HCT116 (cell line): Measurements from ENCODE around the gene HPCAL1. TPM values are rescaled to one million over a fixed set of nuclear protein-coding genes. Genes with fewer than 3 reads are reported as not detected.
"Not testable (repeated sequence)": the region's sequence is repeated elsewhere in the genome, so short reads cannot be mapped to it uniquely, and the experiment has no call there.

Experiments
- ATAC-seq: fragments of 200-7000 bp; cut with Tn5 transposase; 2 replicates; pipeline ENCODE4 v1.9.1; 2020; ENCODE audit warnings: mild to moderate bottlenecking, moderate library complexity
- BruUV-seq: library from RNA; stranded (reverse); fragments of 400-500 nt; replicated peaks from 2 replicates; lab custom pipeline; 2021; lab: Mats Ljungman, UMichigan
- CTCF ChIA-PET: fragments of 300-600 bp; sonication (Branson Sonifier 250); formaldehyde crosslinking; loops from one replicate; lab custom pipeline; 2021; ENCODE audit warnings: antibody characterized with exemption; lab: Charles Lee
- POLR2A ChIA-PET: fragments of 300-600, 350-600 bp; sonication (Branson Sonifier 250); formaldehyde crosslinking; loops from one replicate; lab custom pipeline; 2021; ENCODE audit warnings: antibody characterized with exemption; lab: Charles Lee
- RAD21 ChIA-PET, 2 experiments: fragments of 300-600 bp; sonication (Branson Sonifier 250); formaldehyde crosslinking; loops; one replicate each; lab custom pipeline; 2023; ENCODE audit warnings: low total read pairs in 2 of 2; ENCODE audit not compliant: uncharacterized antibody in 2 of 2, unreplicated experiment in 2 of 2, low non-redundant PET in 1 of 2; lab: Charles Lee
- DNase-seq: peaks from one replicate; pipeline ENCODE4 v3.0.0-alpha.2; 2010; ENCODE audit warnings: low read depth, low spot score
- H2AFZ ChIP-seq: fragments of 200-600 bp; shearing (Covaris generic), sonication (generic); 2 replicates; pipeline ENCODE4 v1.6.1; 2017; ENCODE audit warnings: low read depth, mixed run types, mixed read lengths, antibody characterized with exemption, low read length; ENCODE audit not compliant: poor library complexity, severe bottlenecking
- H3K27ac ChIP-seq: 2 replicates; pipeline ENCODE4 v1.5.1; 2012; ENCODE audit warnings: low read depth, low read length
- H3K27me3 ChIP-seq: fragments of 200-600 bp; sonication (generic); 2 replicates; pipeline ENCODE4 v1.6.1; 2016; ENCODE audit warnings: mixed run types, low read length, mixed read lengths; ENCODE audit not compliant: insufficient read depth
- H3K36me3 ChIP-seq, 2 experiments: fragments of 200-500 bp in 1 of 2; fragments of 200-600 bp in 1 of 2; sonication (Bioruptor generic) in 1 of 2; sonication (generic) in 1 of 2; 2 replicates each; pipeline versions ENCODE4 v1.5.1 to v1.6.1; 2014 to 2016; ENCODE audit warnings: low read length in 2 of 2, inconsistent platforms in 1 of 2, mixed read lengths in 1 of 2, mixed run types in 1 of 2; ENCODE audit not compliant: insufficient read depth in 2 of 2, control insufficient read depth in 1 of 2
- H3K4me1 ChIP-seq, 2 experiments: fragments of 200-600 bp in 1 of 2; sonication (generic) in 1 of 2; 2 replicates each; pipeline versions ENCODE4 v1.5.1 to v1.6.1; 2012 to 2017; ENCODE audit warnings: low read length in 2 of 2, inconsistent platforms in 1 of 2, mild to moderate bottlenecking in 1 of 2, mixed read lengths in 1 of 2, mixed run types in 1 of 2, moderate library complexity in 1 of 2; ENCODE audit not compliant: insufficient read depth in 2 of 2, control insufficient read depth in 1 of 2
- H3K4me2 ChIP-seq: fragments of 200-600 bp; sonication (generic); 2 replicates; pipeline ENCODE4 v1.6.1; 2017; ENCODE audit warnings: mixed run types, low read length, mixed read lengths
- H3K4me3 ChIP-seq, 2 experiments: fragments of 200-600 bp in 1 of 2; sonication (generic) in 1 of 2; replicated peaks in 1 of 2; 2 replicates each; pipeline ENCODE4 v1.5.1; 2011 to 2016; ENCODE audit warnings: low read length in 2 of 2, control low read depth in 1 of 2, low read depth in 1 of 2, mild to moderate bottlenecking in 1 of 2, mixed read lengths in 1 of 2, mixed run types in 1 of 2
- H3K79me2 ChIP-seq: fragments of 200-600 bp; sonication (generic); 2 replicates; pipeline ENCODE4 v1.6.1; 2017; ENCODE audit warnings: mild to moderate bottlenecking, mixed run types, low read length, moderate library complexity, mixed read lengths; ENCODE audit not compliant: insufficient read depth
- H3K9ac ChIP-seq: fragments of 200-600 bp; sonication (generic); 2 replicates; pipeline ENCODE4 v1.6.1; 2016; ENCODE audit warnings: low read length, mixed read lengths
- H3K9me2 ChIP-seq: fragments of 200-600 bp; sonication (generic), shearing (Covaris generic); 2 replicates; pipeline ENCODE4 v1.6.1; 2017; ENCODE audit warnings: mixed run types, mild to moderate bottlenecking, moderate library complexity; ENCODE audit not compliant: insufficient read depth
- H3K9me3 ChIP-seq, 2 experiments: fragments of 200-500 bp in 1 of 2; fragments of 200-600 bp in 1 of 2; sonication (Bioruptor generic) in 1 of 2; sonication (generic) in 1 of 2; 2 replicates each; pipeline ENCODE4 v1.6.1; 2014 to 2017; ENCODE audit warnings: low read length in 2 of 2, mixed read lengths in 2 of 2, inconsistent platforms in 1 of 2, low read depth in 1 of 2, mild to moderate bottlenecking in 1 of 2, mixed run types in 1 of 2, moderate library complexity in 1 of 2; ENCODE audit not compliant: control insufficient read depth in 1 of 2, insufficient read depth in 1 of 2
- H4K20me1 ChIP-seq: fragments of 200-600 bp; sonication (generic), shearing (Covaris generic); 2 replicates; pipeline ENCODE4 v1.6.1; 2017; ENCODE audit warnings: mixed run types, mild to moderate bottlenecking, moderate library complexity; ENCODE audit not compliant: insufficient read depth
- CEBPB ChIP-seq: IDR thresholded peaks from 2 replicates; pipeline ENCODE4 v1.6.1; 2012; ENCODE audit warnings: low read depth
- EZH2 ChIP-seq: fragments of 200-600 bp; sonication (generic); IDR thresholded peaks from 2 replicates; pipeline ENCODE4 v1.6.1; 2017; ENCODE audit warnings: antibody characterized with exemption, mixed run types
- JUND ChIP-seq: IDR thresholded peaks from 2 replicates; pipeline ENCODE4 v1.6.1; 2012
- POLR2A ChIP-seq: IDR thresholded peaks from 2 replicates; pipeline ENCODE4 v1.7.0; 2011; ENCODE audit warnings: borderline replicate concordance; ENCODE audit not compliant: insufficient read depth, insufficient read length; ENCODE audit errors: extremely low read depth
- POLR2AphosphoS5 ChIP-seq: IDR thresholded peaks from 2 replicates; pipeline ENCODE4 v1.6.1; 2011; ENCODE audit warnings: mild to moderate bottlenecking, low read depth, low read length, moderate library complexity
- RAD21 ChIP-seq: IDR thresholded peaks from 2 replicates; pipeline ENCODE4 v1.6.1; 2012; ENCODE audit warnings: low read depth, mild to moderate bottlenecking
- SRF ChIP-seq: IDR thresholded peaks from 2 replicates; pipeline ENCODE4 v1.6.1; 2012; ENCODE audit warnings: low read depth
- TCF7L2 ChIP-seq: IDR thresholded peaks from 2 replicates; pipeline ENCODE4 v1.7.0; 2011; ENCODE audit warnings: borderline replicate concordance, inconsistent platforms; ENCODE audit not compliant: insufficient read depth, insufficient read length; ENCODE audit errors: extremely low read depth
- ZFX ChIP-seq: fragments of 450-650 bp; IDR thresholded peaks from 2 replicates; pipeline ENCODE4 v1.6.1; 2017
- ZNF274 ChIP-seq: fragments of 200-500 bp; sonication (Bioruptor generic); IDR thresholded peaks from 2 replicates; pipeline ENCODE4 v1.6.1; 2014; ENCODE audit warnings: mild to moderate bottlenecking, low read depth, low read length, inconsistent platforms
- intact Hi-C: fragments of 100-400 bp; cut with micrococcal nuclease; formaldehyde crosslinking; loops from 2 replicates; pipeline ENCODE4 v1.10.0; 2022
- total RNA-seq: library from RNA; stranded (reverse); gene quantifications from one replicate; pipeline ENCODE4 v1.2.1, GENCODE V29; 2021; ENCODE audit not compliant: unreplicated experiment
- TF ChIP-seq, protein P1 (sequence below): IDR thresholded peaks from 2 replicates; pipeline ENCODE4 v1.6.1; 2012
- TF ChIP-seq, protein P2 (sequence below): IDR thresholded peaks from 2 replicates; pipeline ENCODE4 v1.6.1; 2012
- TF ChIP-seq, protein P3 (sequence below), 3 experiments: fragments of 200-600 bp in 1 of 3; sonication (generic) in 1 of 3; IDR thresholded peaks in 2 of 3; conservative IDR thresholded peaks in 1 of 3; 2 replicates each; pipeline ENCODE4 v1.5.1; 2012 to 2017; ENCODE audit warnings: low read depth in 2 of 3, low read length in 2 of 3, antibody characterized with exemption in 1 of 3, borderline replicate concordance in 1 of 3, control low read depth in 1 of 3, mild to moderate bottlenecking in 1 of 3, mixed read lengths in 1 of 3, mixed run types in 1 of 3, moderate library complexity in 1 of 3; ENCODE audit not compliant: insufficient read depth in 1 of 3

The HPCAL1 gene
- total RNA-seq, 1 experiment from 2014 or later: 111 TPM

DNA sequence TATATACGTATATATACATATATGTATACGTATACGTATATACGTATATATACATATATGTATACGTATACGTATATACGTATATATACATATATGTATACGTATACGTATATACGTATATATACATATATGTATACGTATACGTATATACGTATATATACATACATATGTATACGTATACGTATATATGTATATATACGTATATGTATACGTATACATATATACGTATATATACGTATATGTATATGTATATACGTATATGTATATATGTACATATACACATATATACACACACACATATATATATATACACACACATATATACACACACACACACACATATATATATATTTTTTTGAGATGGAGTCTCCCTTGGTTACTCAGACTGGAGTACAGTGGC lies 11.3 kb upstream of the HPCAL1 start:
- ATAC-seq, H3K4me2 ChIP-seq, RAD21 ChIA-PET, DNase-seq, H2AFZ ChIP-seq, CTCF ChIA-PET, H3K27ac ChIP-seq, H3K36me3 ChIP-seq, intact Hi-C loops, H3K27me3 ChIP-seq, H3K79me2 ChIP-seq, H4K20me1 ChIP-seq, H3K9me3 ChIP-seq, H3K4me3 ChIP-seq, H3K9ac ChIP-seq, H3K9me2 ChIP-seq, BruUV-seq: not testable (repeated sequence)
- peaks cover 31 to 70% of the 10 kb centered on the region in 2 experiments for H3K4me1 ChIP-seq
- POLR2A ChIA-PET: interaction anchor here (0.9 kb wide), 1 partner anchor 8 kb away, joined by 3 read pairs; no protein-coding TSS in a partner anchor

DNA sequence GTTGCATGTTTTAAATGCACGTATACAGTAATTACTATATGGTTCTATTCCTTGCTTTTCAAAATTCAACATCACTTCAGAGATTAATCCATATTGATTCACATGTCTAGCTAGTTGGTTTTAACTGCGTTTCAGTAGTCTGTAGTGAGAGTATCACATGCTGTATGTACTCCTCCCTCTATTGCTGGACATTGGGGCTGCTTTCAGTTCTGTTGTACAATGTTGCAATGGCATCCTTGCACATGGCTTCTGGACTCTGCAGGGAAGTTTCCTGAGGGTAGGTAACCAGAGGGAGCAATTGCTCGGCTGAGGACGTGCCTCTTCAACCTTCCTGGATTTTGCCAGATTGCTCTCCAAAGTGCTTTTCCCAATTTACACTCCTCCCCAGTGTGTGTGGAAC lies 10.7 kb upstream of the HPCAL1 start:
- Histone ChIP-seq H3K27me3 (no peaks in the 10 kb centered on the region), H3K79me2 (no peaks in the 10 kb centered on the region), H3K9me2 (no peaks in the 10 kb centered on the region), H3K9me3 (no peaks in the 10 kb centered on the region), H3K4me2 (no peak overlapping the region), H3K4me1 (peaks cover 24 to 69% of the 10 kb centered on the region in 2 experiments)
- CTCF ChIA-PET: no interaction called here
- no TSS peak for BruUV-seq
- RAD21 ChIA-PET: no interaction called here
- intact Hi-C loops: no loop called here
- DNase-seq: no peak
- POLR2A ChIA-PET: interaction anchor here (0.9 kb wide), 1 partner anchor 9 kb away, joined by 3 read pairs; no protein-coding TSS in a partner anchor
- TF ChIP-seq, protein P1, sequence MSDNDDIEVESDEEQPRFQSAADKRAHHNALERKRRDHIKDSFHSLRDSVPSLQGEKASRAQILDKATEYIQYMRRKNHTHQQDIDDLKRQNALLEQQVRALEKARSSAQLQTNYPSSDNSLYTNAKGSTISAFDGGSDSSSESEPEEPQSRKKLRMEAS: no peak
- TF ChIP-seq, protein P2, sequence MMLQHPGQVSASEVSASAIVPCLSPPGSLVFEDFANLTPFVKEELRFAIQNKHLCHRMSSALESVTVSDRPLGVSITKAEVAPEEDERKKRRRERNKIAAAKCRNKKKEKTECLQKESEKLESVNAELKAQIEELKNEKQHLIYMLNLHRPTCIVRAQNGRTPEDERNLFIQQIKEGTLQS: no peak
- TF ChIP-seq CEBPB: no peak
- no peak for TF ChIP-seq SRF
- TF ChIP-seq ZFX: no peak
- TF ChIP-seq EZH2: no peak
- no peak for TF ChIP-seq JUND
- TF ChIP-seq, protein P3, sequence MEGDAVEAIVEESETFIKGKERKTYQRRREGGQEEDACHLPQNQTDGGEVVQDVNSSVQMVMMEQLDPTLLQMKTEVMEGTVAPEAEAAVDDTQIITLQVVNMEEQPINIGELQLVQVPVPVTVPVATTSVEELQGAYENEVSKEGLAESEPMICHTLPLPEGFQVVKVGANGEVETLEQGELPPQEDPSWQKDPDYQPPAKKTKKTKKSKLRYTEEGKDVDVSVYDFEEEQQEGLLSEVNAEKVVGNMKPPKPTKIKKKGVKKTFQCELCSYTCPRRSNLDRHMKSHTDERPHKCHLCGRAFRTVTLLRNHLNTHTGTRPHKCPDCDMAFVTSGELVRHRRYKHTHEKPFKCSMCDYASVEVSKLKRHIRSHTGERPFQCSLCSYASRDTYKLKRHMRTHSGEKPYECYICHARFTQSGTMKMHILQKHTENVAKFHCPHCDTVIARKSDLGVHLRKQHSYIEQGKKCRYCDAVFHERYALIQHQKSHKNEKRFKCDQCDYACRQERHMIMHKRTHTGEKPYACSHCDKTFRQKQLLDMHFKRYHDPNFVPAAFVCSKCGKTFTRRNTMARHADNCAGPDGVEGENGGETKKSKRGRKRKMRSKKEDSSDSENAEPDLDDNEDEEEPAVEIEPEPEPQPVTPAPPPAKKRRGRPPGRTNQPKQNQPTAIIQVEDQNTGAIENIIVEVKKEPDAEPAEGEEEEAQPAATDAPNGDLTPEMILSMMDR (IDR thresholded peaks at IDR 0.05 in 2 of 3, conservative IDR thresholded peaks at IDR 0.05 in 1 of 3; ENCODE audit: borderline replicate concordance in 1 of 3, insufficient read depth in 1 of 3, low read depth in 2 of 3, low read length in 2 of 3): no peak
- TF ChIP-seq RAD21: no peak
- TF ChIP-seq ZNF274: no peak
- TF ChIP-seq POLR2AphosphoS5: no peak
- no peak for TF ChIP-seq TCF7L2
- TF ChIP-seq POLR2A: no peak
- TF ChIP-seq, all 23 proteins: peak for 0
- H3K4me3 ChIP-seq: no peak overlapping the region
- H3K36me3 ChIP-seq: no peaks in the 10 kb centered on the region
- no peak for ATAC-seq
- no peak overlapping the region for H2AFZ ChIP-seq
- H3K9ac ChIP-seq: no peak overlapping the region
- no peak overlapping the region for H3K27ac ChIP-seq
- no peaks in the 10 kb centered on the region for H4K20me1 ChIP-seq
